HL-60 (cell line): ENCODE results near the gene ITPRID2.

Experiments used
- DNase-seq, 2 experiments: peaks; one replicate each; pipeline ENCODE4 v3.0.0-alpha.2; 2010 to 2020; ENCODE audit warnings: low read depth in 1 of 2, low spot score in 1 of 2
- H3K27ac ChIP-seq: fragments of 250-450 bp; sonication (Bioruptor Pico); replicated peaks from 2 replicates; pipeline ENCODE4 v1.5.1; 2020; ENCODE audit warnings: mild to moderate bottlenecking, moderate library complexity
- H3K27me3 ChIP-seq: fragments of 250-450 bp; sonication (Bioruptor Pico); 2 replicates; pipeline ENCODE4 v1.5.1; 2021; ENCODE audit warnings: mild to moderate bottlenecking, moderate library complexity; ENCODE audit not compliant: insufficient read depth, poor library complexity, severe bottlenecking
- H3K4me3 ChIP-seq: replicated peaks from 2 replicates; pipeline ENCODE4 v1.5.1; 2011; ENCODE audit warnings: mild to moderate bottlenecking, control low read depth, low read length; ENCODE audit not compliant: insufficient read depth
- CTCF ChIP-seq: IDR thresholded peaks from one replicate; pipeline ENCODE4 v1.5.1; 2011; ENCODE audit warnings: low read length, control low read depth, inconsistent platforms; ENCODE audit not compliant: insufficient read depth
- GABPA ChIP-seq: IDR thresholded peaks from 2 replicates; pipeline ENCODE4 v1.6.1; 2012; ENCODE audit warnings: low read depth
- POLR2AphosphoS5 ChIP-seq: IDR thresholded peaks from 2 replicates; pipeline ENCODE4 v1.6.1; 2012; ENCODE audit warnings: low read depth
- REST ChIP-seq: IDR thresholded peaks from 2 replicates; pipeline ENCODE4 v1.6.1; 2012; ENCODE audit warnings: low read depth; ENCODE audit not compliant: insufficient replicate concordance
- SPI1 ChIP-seq: IDR thresholded peaks from 2 replicates; pipeline ENCODE4 v1.6.1; 2012; ENCODE audit warnings: low read depth, mild to moderate bottlenecking, borderline replicate concordance
- long read RNA-seq: library from polyadenylated mRNA; unstranded; transcript quantifications from one replicate; pipeline ENCODE4 v2.0.0, GENCODE V29; 2020

Gene ITPRID2
- long read RNA-seq, full-length matches to known transcripts: 15 of 65 reads
- long read RNA-seq, partial matches to known transcripts: 41 of 65 reads
- long read RNA-seq, other reads (novel, unspliced or antisense): 9 of 65 reads

- Histone ChIP-seq H3K27me3 (no peaks in the 10 kb centered on the region), H3K4me3 (peak within 1 kb of the TSS; percentile 75), H3K27ac (peak within 1 kb of the TSS; percentile 94)
- no peak for TF ChIP-seq CTCF
- TF ChIP-seq GABPA: no peak
- no peak for TF ChIP-seq SPI1
- TF ChIP-seq POLR2AphosphoS5: no peak
- no peak for TF ChIP-seq REST
- peak; percentile 34 to 77 for DNase-seq
Observed at GRCh38 chr2:181891258-181891965, at the start of gene ITPRID2. Gene ITPRID2, plus strand, starts transcription at chr2:181891730. Its CDS starts 337 bp downstream, at chr2:181892067.

- no peak overlapping the region for H3K27ac ChIP-seq
- no peak for DNase-seq
- no peak overlapping the region for H3K4me3 ChIP-seq
- no peak for TF ChIP-seq GABPA
- TF ChIP-seq SPI1: no peak
- TF ChIP-seq CTCF: no peak
- no peak for TF ChIP-seq REST
- TF ChIP-seq POLR2AphosphoS5: no peak
- H3K27me3 ChIP-seq: no peaks in the 10 kb centered on the region
Observed at GRCh38 chr2:181844551-181845290, 46.8 kb upstream of the ITPRID2 start.

- no peak overlapping the region for H3K4me3 ChIP-seq
- TF ChIP-seq SPI1: peak; percentile 21; the same call in 1 of the 2 replicates
- TF ChIP-seq GABPA: no peak
- peak overlapping the region; percentile 64 for H3K27ac ChIP-seq
- H3K27me3 ChIP-seq: no peaks in the 10 kb centered on the region
- DNase-seq: peak in 1 of 2 experiments; percentile 34
Observed at GRCh38 chr2:181846399-181847197, 44.9 kb upstream of the ITPRID2 start.
